Keratinocyte (primary cell): ENCODE results near the gene TRIM25. TPM values are rescaled to one million over a fixed set of nuclear protein-coding genes. Genes with fewer than 3 reads are reported as not detected.

Experiments used
- DNase-seq: peaks from one replicate; pipeline ENCODE4 v3.0.0-alpha.2; 2011; ENCODE audit warnings: low read depth, missing footprints, low spot score
- FAIRE-seq: peaks from 2 replicates; lab custom pipeline; 2011; peaks lifted over from hg19 to GRCh38; lab: Jason Lieb, UNC
- H2AFZ ChIP-seq: 2 replicates; pipeline ENCODE4 v1.6.0; 2012; ENCODE audit warnings: low read length, control low read depth, inconsistent platforms; ENCODE audit not compliant: control insufficient read depth
- H3K27ac ChIP-seq: 2 replicates; pipeline ENCODE4 v1.5.1; 2011; ENCODE audit warnings: low read length; ENCODE audit not compliant: control insufficient read depth, insufficient read depth
- H3K27me3 ChIP-seq: 3 replicates; pipeline ENCODE4 v1.6.0; 2011; ENCODE audit warnings: low read length; ENCODE audit not compliant: control insufficient read depth, insufficient read depth; ENCODE audit errors: extremely low read depth
- H3K36me3 ChIP-seq, 2 experiments: 2 replicates in 1 of 2; 3 replicates in 1 of 2; pipeline ENCODE4 v1.5.1; 2011; ENCODE audit warnings: low read length in 2 of 2, mild to moderate bottlenecking in 1 of 2; ENCODE audit not compliant: control insufficient read depth in 2 of 2, insufficient read depth in 2 of 2; ENCODE audit errors: extremely low read depth in 1 of 2
- H3K4me1 ChIP-seq: 3 replicates; pipeline ENCODE4 v1.5.1; 2011; ENCODE audit warnings: low read length; ENCODE audit not compliant: control insufficient read depth, insufficient read depth; ENCODE audit errors: extremely low read depth
- H3K4me2 ChIP-seq: 3 replicates; pipeline ENCODE4 v1.6.0; 2011; ENCODE audit warnings: low read depth, low read length; ENCODE audit not compliant: control insufficient read depth, insufficient read depth; ENCODE audit errors: extremely low read depth
- H3K4me3 ChIP-seq, 3 experiments: fragments of 200-600 bp in 1 of 3; sonication (generic) in 1 of 3; 2 replicates in 2 of 3; 3 replicates in 1 of 3; pipeline ENCODE4 v1.5.1; 2011 to 2016; ENCODE audit warnings: low read length in 3 of 3, mild to moderate bottlenecking in 3 of 3, control low read depth in 2 of 3, inconsistent platforms in 1 of 3, low read depth in 1 of 3, mixed read lengths in 1 of 3, mixed run types in 1 of 3, moderate library complexity in 1 of 3; ENCODE audit not compliant: control insufficient read depth in 2 of 3, insufficient read depth in 2 of 3; ENCODE audit errors: extremely low read depth in 1 of 3
- H3K79me2 ChIP-seq: 2 replicates; pipeline ENCODE4 v1.6.0; 2012; ENCODE audit warnings: low read length; ENCODE audit not compliant: control insufficient read depth, insufficient read depth
- H3K9ac ChIP-seq: 3 replicates; pipeline ENCODE4 v1.6.0; 2011; ENCODE audit warnings: low read length; ENCODE audit not compliant: control insufficient read depth, insufficient read depth; ENCODE audit errors: extremely low read depth
- H3K9me1 ChIP-seq: 3 replicates; pipeline ENCODE4 v1.6.0; 2011; ENCODE audit warnings: low read length; ENCODE audit not compliant: control insufficient read depth, insufficient read depth; ENCODE audit errors: extremely low read depth
- H3K9me3 ChIP-seq: 2 replicates; pipeline ENCODE4 v1.5.1; 2012; ENCODE audit warnings: low read depth, low read length; ENCODE audit not compliant: control insufficient read depth
- H4K20me1 ChIP-seq: 3 replicates; pipeline ENCODE4 v1.6.0; 2011; ENCODE audit warnings: low read length; ENCODE audit not compliant: control insufficient read depth, insufficient read depth; ENCODE audit errors: extremely low read depth
- CTCF ChIP-seq, 3 experiments: IDR thresholded peaks in 1 of 3; conservative IDR thresholded peaks in 1 of 3; optimal IDR thresholded peaks in 1 of 3; 2 replicates in 2 of 3; 3 replicates in 1 of 3; pipeline versions ENCODE3 to v1.5.1; 2011; ENCODE audit warnings: low read length in 3 of 3, mild to moderate bottlenecking in 3 of 3, moderate library complexity in 2 of 3, control low read depth in 1 of 3, inconsistent platforms in 1 of 3; ENCODE audit not compliant: insufficient read depth in 2 of 3; ENCODE audit errors: extremely low read depth in 1 of 3
- EZH2 ChIP-seq: IDR thresholded peaks from one replicate; pipeline ENCODE4 v1.6.1; 2012; ENCODE audit warnings: inconsistent platforms, mild to moderate bottlenecking, low read length, moderate library complexity
- dilution Hi-C: fragments of 300-500 bp; cut with MboI; formaldehyde crosslinking; loops from one replicate; pipeline ENCODE4 v1.7.0; 2020; ENCODE audit warnings: low sequenced_read_pairs; ENCODE audit not compliant: extremely low pct_ligation_motif_present
- polyA plus RNA-seq, 5 experiments: library from polyadenylated mRNA; depleted of rRNA in 3 of 5; stranded (reverse) in 3 of 5; stranded (forward) in 1 of 5; unstranded in 1 of 5; fragments of >200 nt; gene quantifications; 1 replicate in 1 of 5; 2 replicates in 3 of 5; 3 replicates in 1 of 5; pipeline versions ENCODE4 v1.2.1 to v1.2.3, GENCODE V29; 2011 to 2012; ENCODE audit warnings: missing spikeins in 2 of 5, low read depth in 1 of 5, low replicate concordance in 1 of 5
- small RNA-seq, 3 experiments: library from RNA; depleted of rRNA; stranded (forward); fragments of <200 nt; gene quantifications; one replicate each; pipeline ENCODE3, GENCODE V24; 2012; ENCODE audit warnings: low read depth in 3 of 3, low replicate concordance in 1 of 3; ENCODE audit not compliant: insufficient read length in 3 of 3

Gene TRIM25
- polyA plus RNA-seq, 1 donor (not counting 4 experiments of a cell fraction or from before 2014, with no cell fraction given) = 60.3 TPM

GRCh38 chr17:56838687-56839086, 75.2 kb downstream of the TRIM25 start:
- Histone ChIP-seq H2AFZ (no peak overlapping the region), H3K4me3 (no peak overlapping the region), H3K4me2 (no peak overlapping the region), H3K9me3 (no peaks in the 10 kb centered on the region), H3K27ac (no peak overlapping the region), H3K36me3 (peaks cover 2 to 4% of the 10 kb centered on the region in 2 experiments), H3K9me1 (no peaks in the 10 kb centered on the region), H3K79me2 (peaks cover 20% of the 10 kb centered on the region), H3K4me1 (peaks cover 25% of the 10 kb centered on the region), H4K20me1 (no peaks in the 10 kb centered on the region), H3K27me3 (no peaks in the 10 kb centered on the region), H3K9ac (no peak overlapping the region)
- FAIRE-seq = no peak
- dilution Hi-C loops = no loop called here
- TF ChIP-seq CTCF (optimal IDR thresholded peaks at IDR 0.05 in 1 of 3, IDR thresholded peaks at IDR 0.05 in 1 of 3, conservative IDR thresholded peaks at IDR 0.05 in 1 of 3; ENCODE audit: extremely low read depth in 1 of 3, insufficient read depth in 2 of 3, low read length in 3 of 3) (no peak), EZH2 (no peak)
- no peak for DNase-seq

Small RNA genes within 50 kb of the gene (small RNA-seq; reads per million reads assigned to genes)
- gene AC015912.2 (0 reads per million in 3 experiments), gene RNU6-1158P (0 reads per million in 3 experiments)

Other genes starting within 250 kb of the TRIM25 start
- gene C17orf67, start 80.1 kb downstream of the TRIM25 start, polyA plus RNA-seq = 0.33 to 0.52 TPM (median 0.46 TPM) in 3 replicates
- gene DGKE, start 79.9 kb downstream of the TRIM25 start, polyA plus RNA-seq = 1.6 to 4.7 TPM (median 2.8 TPM) in 3 replicates
- gene COIL, start 47.0 kb upstream of the TRIM25 start, polyA plus RNA-seq = 7.2 to 11.6 TPM (median 8.3 TPM) in 3 replicates
- 33.7 to 43.4 TPM (median 34.4 TPM) in 3 replicates for gene SCPEP1, start 64.1 kb upstream of the TRIM25 start, polyA plus RNA-seq
- gene AKAP1, start 171.2 kb upstream of the TRIM25 start, polyA plus RNA-seq = 24.1 to 39.5 TPM (median 31.3 TPM) in 3 replicates